RPMI8226 (cell line): ENCODE results near the gene IBA57.
A peak's percentile ranks its signal among the peaks of the same experiment; 100 is the strongest.

ENCODE experiments used
- DNase-seq: peaks from one replicate; pipeline ENCODE4 v3.0.0-alpha.2; 2015

Gene IBA57

GRCh38 chr1:228165372-228166169 lies at the start of gene IBA57:
Gene IBA57 (plus strand): TSS chr1:228165804. CDS start chr1:228165817, 13 bp downstream.
- peak; percentile 100 for DNase-seq

- no peak for DNase-seq
Observed at GRCh38 chr1:228117335-228117734, 48.3 kb upstream of the IBA57 start.

GRCh38 chr1:228118040-228118439 lies 47.6 kb upstream of the IBA57 start:
- no peak for DNase-seq

- no peak for DNase-seq
Observed at GRCh38 chr1:228120351-228120750, 45.3 kb upstream of the IBA57 start.

- peak; percentile 38 for DNase-seq
Observed at GRCh38 chr1:228120857-228121489, 44.6 kb upstream of the IBA57 start.

- DNase-seq, result no peak
Observed at GRCh38 chr1:228122921-228123441, 42.6 kb upstream of the IBA57 start.

- no peak for DNase-seq
Observed at GRCh38 chr1:228123505-228123904, 42.1 kb upstream of the IBA57 start.

GRCh38 chr1:228125185-228125584 lies 40.4 kb upstream of the IBA57 start:
- no peak for DNase-seq

GRCh38 chr1:228131766-228132165 lies 33.8 kb upstream of the IBA57 start:
- DNase-seq, result no peak

GRCh38 chr1:228134591-228134990 lies 31.0 kb upstream of the IBA57 start:
- no peak for DNase-seq

- DNase-seq, result no peak
Observed at GRCh38 chr1:228136901-228137300, 28.7 kb upstream of the IBA57 start.

GRCh38 chr1:228139406-228139930 lies 26.1 kb upstream of the IBA57 start:
- no peak for DNase-seq

GRCh38 chr1:228139931-228140723 lies 25.5 kb upstream of the IBA57 start, which contains the start of gene GUK1:
Gene GUK1 (plus strand): TSS chr1:228140279. CDS start chr1:228140303, 24 bp downstream.
- DNase-seq, result peak; percentile 100

GRCh38 chr1:228140724-228141225 lies 24.8 kb upstream of the IBA57 start:
- DNase-seq, result no peak

- peak; percentile 67 for DNase-seq
Observed at GRCh38 chr1:228141226-228142044, 24.2 kb upstream of the IBA57 start.

GRCh38 chr1:228142155-228142691 lies 23.4 kb upstream of the IBA57 start:
- no peak for DNase-seq

GRCh38 chr1:228142701-228143136 lies 22.9 kb upstream of the IBA57 start:
- DNase-seq, result no peak

GRCh38 chr1:228143480-228144192 lies 22.0 kb upstream of the IBA57 start:
- DNase-seq, result no peak

GRCh38 chr1:228144193-228144992 lies 21.2 kb upstream of the IBA57 start:
- DNase-seq, result no peak

- no peak for DNase-seq
Observed at GRCh38 chr1:228144993-228145343, 20.6 kb upstream of the IBA57 start.
